Activated CD4-positive, alpha-beta memory T cell treated with anti-CD3 and anti-CD28 coated beads, Interleukin-2, amount 10 ng/mL, durations not matched to agents 7 days and 5 days (primary cell): ENCODE data around the gene ST6GALNAC3. TPM values are rescaled to one million over a fixed set of nuclear protein-coding genes. Genes with fewer than 3 reads are reported as not detected.

Source experiments
- CTCF ChIA-PET: fragments of 350-600 bp; sonication (Branson Sonifier 250); formaldehyde crosslinking; loops from one replicate; lab custom pipeline; 2021; ENCODE audit warnings: antibody characterized with exemption, inconsistent platforms; lab: Charles Lee
- POLR2A ChIA-PET: fragments of 350-600 bp; sonication (Branson Sonifier 250); formaldehyde crosslinking; loops from one replicate; lab custom pipeline; 2021; ENCODE audit warnings: antibody characterized with exemption; lab: Charles Lee
- DNase-seq: peaks from one replicate; pipeline ENCODE4 v3.0.0-alpha.2; 2020
- H3K27ac Mint-ChIP-seq: one replicate; pipeline ENCODE4 v1.8.0; 2021; ENCODE audit warnings: mild to moderate bottlenecking, mixed read lengths
- H3K27me3 Mint-ChIP-seq: one replicate; pipeline ENCODE4 v1.8.0; 2021; ENCODE audit warnings: mixed read lengths
- H3K36me3 Mint-ChIP-seq: one replicate; pipeline ENCODE4 v1.8.0; 2021; ENCODE audit warnings: low read depth, mixed read lengths
- H3K4me1 Mint-ChIP-seq: one replicate; pipeline ENCODE4 v1.8.0; 2021; ENCODE audit warnings: mixed read lengths
- H3K4me3 Mint-ChIP-seq: one replicate; pipeline ENCODE4 v1.8.0; 2021; ENCODE audit warnings: mild to moderate bottlenecking, mixed read lengths
- H3K9me3 Mint-ChIP-seq: one replicate; pipeline ENCODE4 v1.8.0; 2021; ENCODE audit warnings: mixed read lengths
- total RNA-seq, 2 experiments: library from RNA; stranded (reverse); gene quantifications; one replicate each; pipeline ENCODE4 v1.2.3, GENCODE V29; 2021

Gene ST6GALNAC3
- total RNA-seq, 2 experiments from 2014 or later = not detected

- H3K36me3 Mint-ChIP-seq = no peaks in the 10 kb centered on the region
These were observed 278.3 kb downstream of the ST6GALNAC3 start for GRCh38 chr1:76352741-76353435.

GRCh38 chr1:76354236-76354635 lies 279.7 kb downstream of the ST6GALNAC3 start:
- POLR2A ChIA-PET = no interaction called here
- no peaks in the 10 kb centered on the region for H3K4me1 Mint-ChIP-seq
- DNase-seq = no peak
- no peak overlapping the region for H3K4me3 Mint-ChIP-seq
- no peaks in the 10 kb centered on the region for H3K27me3 Mint-ChIP-seq
- H3K36me3 Mint-ChIP-seq = no peaks in the 10 kb centered on the region
- no peak overlapping the region for H3K27ac Mint-ChIP-seq
- H3K9me3 Mint-ChIP-seq = no peaks in the 10 kb centered on the region
- CTCF ChIA-PET = no interaction called here

More at GRCh38 chr1:76352741-76353435, 278.3 kb downstream of the ST6GALNAC3 start:
- H3K4me1 Mint-ChIP-seq = no peaks in the 10 kb centered on the region
- POLR2A ChIA-PET = no interaction called here
- H3K9me3 Mint-ChIP-seq = no peaks in the 10 kb centered on the region
- H3K4me3 Mint-ChIP-seq = no peak overlapping the region
- CTCF ChIA-PET = interaction anchor here (0.6 to 0.7 kb wide), 2 partner anchors 35 to 183 kb away, joined by 4 to 5 read pairs; no protein-coding TSS in a partner anchor
- H3K27me3 Mint-ChIP-seq = no peaks in the 10 kb centered on the region
- H3K27ac Mint-ChIP-seq = no peak overlapping the region
- DNase-seq = no peak

- Mint-ChIP-seq H3K27me3 (peaks cover 2% of the 10 kb centered on the region), H3K4me1 (no peaks in the 10 kb centered on the region), H3K36me3 (no peaks in the 10 kb centered on the region), H3K9me3 (no peaks in the 10 kb centered on the region), H3K4me3 (no peak overlapping the region), H3K27ac (no peak overlapping the region)
- ChIA-PET CTCF (no interaction called here), POLR2A (no interaction called here)
- DNase-seq = no peak
These were observed 292.2 kb downstream of the ST6GALNAC3 start for GRCh38 chr1:76366726-76367125.

- DNase-seq = no peak
- ChIA-PET POLR2A (no interaction called here), CTCF (no interaction called here)
- H3K27ac Mint-ChIP-seq = no peak overlapping the region
- H3K4me3 Mint-ChIP-seq = no peak overlapping the region
- no peaks in the 10 kb centered on the region for H3K27me3 Mint-ChIP-seq
- no peaks in the 10 kb centered on the region for H3K4me1 Mint-ChIP-seq
- H3K9me3 Mint-ChIP-seq = no peaks in the 10 kb centered on the region
- no peaks in the 10 kb centered on the region for H3K36me3 Mint-ChIP-seq
These were observed 297.4 kb downstream of the ST6GALNAC3 start for GRCh38 chr1:76371941-76372340.

- H3K27me3 Mint-ChIP-seq = no peaks in the 10 kb centered on the region
- ChIA-PET CTCF (interaction anchor here (1.1 kb wide), 1 partner anchor 9 kb away, joined by 3 read pairs; no protein-coding TSS in a partner anchor), POLR2A (no interaction called here)
- H3K27ac Mint-ChIP-seq = no peak overlapping the region
- no peaks in the 10 kb centered on the region for H3K4me1 Mint-ChIP-seq
- no peaks in the 10 kb centered on the region for H3K9me3 Mint-ChIP-seq
- no peak overlapping the region for H3K4me3 Mint-ChIP-seq
- H3K36me3 Mint-ChIP-seq = no peaks in the 10 kb centered on the region
- no peak for DNase-seq
These were observed 299.5 kb downstream of the ST6GALNAC3 start for GRCh38 chr1:76374086-76374485.

GRCh38 chr1:76377247-76377646 lies 302.7 kb downstream of the ST6GALNAC3 start:
- Mint-ChIP-seq H3K4me1 (no peaks in the 10 kb centered on the region), H3K27ac (no peak overlapping the region), H3K9me3 (no peaks in the 10 kb centered on the region), H3K27me3 (no peaks in the 10 kb centered on the region), H3K36me3 (no peaks in the 10 kb centered on the region), H3K4me3 (no peak overlapping the region)
- ChIA-PET POLR2A (no interaction called here), CTCF (no interaction called here)
- DNase-seq = no peak

GRCh38 chr1:76379506-76379905 lies 305.0 kb downstream of the ST6GALNAC3 start:
- no peaks in the 10 kb centered on the region for H3K9me3 Mint-ChIP-seq
- CTCF ChIA-PET = no interaction called here
- POLR2A ChIA-PET = no interaction called here
- no peaks in the 10 kb centered on the region for H3K4me1 Mint-ChIP-seq
- H3K4me3 Mint-ChIP-seq = no peak overlapping the region
- H3K27me3 Mint-ChIP-seq = no peaks in the 10 kb centered on the region
- H3K36me3 Mint-ChIP-seq = no peaks in the 10 kb centered on the region
- no peak overlapping the region for H3K27ac Mint-ChIP-seq
- no peak for DNase-seq

- Mint-ChIP-seq H3K9me3 (no peaks in the 10 kb centered on the region), H3K27ac (no peak overlapping the region), H3K4me3 (no peak overlapping the region), H3K36me3 (no peaks in the 10 kb centered on the region), H3K4me1 (no peaks in the 10 kb centered on the region), H3K27me3 (no peaks in the 10 kb centered on the region)
- no peak for DNase-seq
- ChIA-PET CTCF (no interaction called here), POLR2A (no interaction called here)
These were observed 307.0 kb downstream of the ST6GALNAC3 start for GRCh38 chr1:76381450-76382097.

- H3K9me3 Mint-ChIP-seq = no peaks in the 10 kb centered on the region
- no peak overlapping the region for H3K27ac Mint-ChIP-seq
- no peak for DNase-seq
- no peaks in the 10 kb centered on the region for H3K36me3 Mint-ChIP-seq
- no peaks in the 10 kb centered on the region for H3K27me3 Mint-ChIP-seq
- H3K4me3 Mint-ChIP-seq = no peak overlapping the region
- no peaks in the 10 kb centered on the region for H3K4me1 Mint-ChIP-seq
- ChIA-PET POLR2A (no interaction called here), CTCF (no interaction called here)
These were observed 313.7 kb downstream of the ST6GALNAC3 start for GRCh38 chr1:76388261-76388660.

- Mint-ChIP-seq H3K27ac (no peak overlapping the region), H3K36me3 (no peaks in the 10 kb centered on the region), H3K4me3 (no peak overlapping the region), H3K9me3 (no peaks in the 10 kb centered on the region), H3K27me3 (no peaks in the 10 kb centered on the region), H3K4me1 (no peaks in the 10 kb centered on the region)
- ChIA-PET CTCF (no interaction called here), POLR2A (no interaction called here)
- no peak for DNase-seq
These were observed 315.9 kb downstream of the ST6GALNAC3 start for GRCh38 chr1:76390456-76390855.

- Mint-ChIP-seq H3K27ac (no peak overlapping the region), H3K27me3 (no peaks in the 10 kb centered on the region), H3K36me3 (no peaks in the 10 kb centered on the region), H3K9me3 (no peaks in the 10 kb centered on the region), H3K4me3 (no peak overlapping the region), H3K4me1 (no peaks in the 10 kb centered on the region)
- no peak for DNase-seq
- ChIA-PET POLR2A (no interaction called here), CTCF (no interaction called here)
These were observed 320.5 kb downstream of the ST6GALNAC3 start for GRCh38 chr1:76395059-76395458.

- Mint-ChIP-seq H3K27ac (no peak overlapping the region), H3K9me3 (no peaks in the 10 kb centered on the region), H3K36me3 (no peaks in the 10 kb centered on the region), H3K4me3 (no peak overlapping the region), H3K4me1 (no peaks in the 10 kb centered on the region), H3K27me3 (no peaks in the 10 kb centered on the region)
- CTCF ChIA-PET = no interaction called here
- POLR2A ChIA-PET = no interaction called here
- DNase-seq = no peak
These were observed 327.6 kb downstream of the ST6GALNAC3 start for GRCh38 chr1:76402128-76402527.

GRCh38 chr1:76408303-76408702 lies 333.8 kb downstream of the ST6GALNAC3 start:
- POLR2A ChIA-PET = no interaction called here
- H3K4me3 Mint-ChIP-seq = no peak overlapping the region
- no peaks in the 10 kb centered on the region for H3K9me3 Mint-ChIP-seq
- CTCF ChIA-PET = no interaction called here
- no peaks in the 10 kb centered on the region for H3K4me1 Mint-ChIP-seq
- no peak for DNase-seq
- no peaks in the 10 kb centered on the region for H3K36me3 Mint-ChIP-seq
- no peaks in the 10 kb centered on the region for H3K27me3 Mint-ChIP-seq
- H3K27ac Mint-ChIP-seq = no peak overlapping the region

GRCh38 chr1:76410499-76410898 lies 336.0 kb downstream of the ST6GALNAC3 start:
- ChIA-PET POLR2A (no interaction called here), CTCF (no interaction called here)
- Mint-ChIP-seq H3K36me3 (no peaks in the 10 kb centered on the region), H3K27me3 (no peaks in the 10 kb centered on the region), H3K27ac (no peak overlapping the region), H3K4me1 (no peaks in the 10 kb centered on the region), H3K9me3 (no peaks in the 10 kb centered on the region), H3K4me3 (no peak overlapping the region)
- no peak for DNase-seq
